Measurements from ENCODE around the gene SCNN1B.
"Not testable (repeated sequence)": the region's sequence is repeated elsewhere in the genome, so short reads cannot be mapped to it uniquely, and the experiment has no call there.

The SCNN1B gene

GRCh38 chr16:23302045-23302956 is at the start of gene SCNN1B:
SCNN1B (plus strand) TSS chr16:23302302; CDS start chr16:23348600, 46,298 bp downstream.
- no peak for DNase-seq (ENCODE audit: low spot score)

- no peak for DNase-seq (ENCODE audit: low spot score)
Measured at GRCh38 chr16:23252310-23252709, 49.8 kb upstream of the SCNN1B start.

- DNase-seq (ENCODE audit: low spot score): not testable (repeated sequence)
Measured at GRCh38 chr16:23253650-23254049, 48.5 kb upstream of the SCNN1B start.

GRCh38 chr16:23254338-23254737 is 47.8 kb upstream of the SCNN1B start:
- DNase-seq (ENCODE audit: low spot score): no peak

GRCh38 chr16:23255000-23255399 is 47.1 kb upstream of the SCNN1B start:
- DNase-seq (ENCODE audit: low spot score): no peak

DNA sequence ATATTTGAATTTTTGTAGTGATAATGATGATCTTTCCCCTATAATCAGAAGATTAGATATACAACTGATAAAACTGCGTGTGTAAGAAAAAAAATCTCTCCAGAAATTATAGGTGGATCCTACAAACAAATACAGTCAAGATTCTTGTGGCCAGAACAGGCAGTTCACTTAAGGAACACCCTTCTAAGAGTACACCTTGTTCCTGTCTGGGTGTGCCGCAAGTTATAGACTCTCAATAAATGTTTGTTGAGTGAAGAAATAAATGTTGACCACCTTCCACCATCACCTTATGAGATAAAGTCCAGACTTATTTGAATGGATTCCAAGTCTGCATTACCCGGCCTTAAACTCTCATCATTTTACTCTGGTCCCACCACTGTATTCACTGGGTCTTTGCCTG is 45.7 kb upstream of the SCNN1B start:
- DNase-seq (ENCODE audit: low spot score): no peak

GRCh38 chr16:23257682-23258081 is 44.4 kb upstream of the SCNN1B start:
- DNase-seq (ENCODE audit: low spot score): no peak

DNA sequence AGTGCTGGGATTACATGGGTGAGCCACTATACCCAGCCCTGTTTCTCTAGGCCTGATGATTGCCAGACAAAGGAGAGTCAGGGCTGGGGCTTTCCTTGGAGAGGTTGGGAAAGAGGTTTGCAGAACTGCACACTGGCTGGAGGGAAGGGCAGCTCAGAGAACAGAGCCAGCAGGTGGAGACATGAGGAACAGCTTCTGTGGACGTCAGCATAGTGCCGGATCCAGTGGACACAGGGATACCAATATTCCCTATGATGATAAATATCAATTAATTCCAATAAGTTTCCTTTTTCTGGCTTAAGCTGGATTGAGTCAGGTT is 43.2 kb upstream of the SCNN1B start:
- DNase-seq (ENCODE audit: low spot score): no peak

- no peak for DNase-seq (ENCODE audit: low spot score)
Measured at GRCh38 chr16:23267647-23268046, 34.5 kb upstream of the SCNN1B start.

DNA sequence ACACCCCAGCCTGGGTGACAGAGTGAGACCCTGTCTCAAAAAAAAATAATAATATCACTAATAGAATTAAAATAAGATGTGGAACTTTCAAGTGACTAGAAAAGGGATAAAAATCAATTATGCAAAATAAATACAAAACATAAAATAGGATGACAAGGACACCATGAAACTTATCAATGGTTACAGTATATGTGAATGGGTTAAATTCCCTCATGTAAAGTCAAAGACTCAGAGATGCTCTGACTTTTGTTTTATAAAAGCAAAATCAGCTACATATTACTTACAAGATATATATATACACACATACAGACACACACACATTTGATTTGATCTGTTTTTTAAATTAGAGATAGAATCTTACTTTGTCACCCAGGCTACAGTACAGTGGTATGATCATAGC is 33.5 kb upstream of the SCNN1B start:
- no peak for DNase-seq (ENCODE audit: low spot score)

GRCh38 chr16:23269248-23269953 is 32.7 kb upstream of the SCNN1B start:
- DNase-seq (ENCODE audit: low spot score): no peak

DNA sequence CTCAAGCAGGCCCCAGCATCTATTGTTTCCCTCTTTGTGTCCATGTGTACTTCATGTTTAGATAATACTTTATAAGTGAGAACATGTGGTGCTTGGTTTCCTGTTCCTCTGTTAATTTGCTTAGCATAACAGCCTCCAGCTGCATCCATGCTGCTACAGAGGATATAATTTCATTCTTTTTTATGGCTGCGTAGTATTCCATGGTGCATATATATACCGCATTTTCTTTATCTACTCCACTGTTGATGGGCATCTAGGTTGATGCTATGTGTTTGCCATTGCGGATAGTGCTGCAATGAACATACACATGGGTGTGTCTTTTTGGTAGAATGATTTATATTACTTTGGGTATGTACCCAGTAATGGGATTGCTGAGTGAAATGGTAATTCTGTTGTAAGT is 31.4 kb upstream of the SCNN1B start:
- no peak for DNase-seq (ENCODE audit: low spot score)

- peak; percentile 66 for DNase-seq (ENCODE audit: low spot score)
Measured at GRCh38 chr16:23274968-23275367, 27.1 kb upstream of the SCNN1B start.

- no peak for DNase-seq (ENCODE audit: low spot score)
Measured at GRCh38 chr16:23276821-23277220, 25.3 kb upstream of the SCNN1B start.

DNA sequence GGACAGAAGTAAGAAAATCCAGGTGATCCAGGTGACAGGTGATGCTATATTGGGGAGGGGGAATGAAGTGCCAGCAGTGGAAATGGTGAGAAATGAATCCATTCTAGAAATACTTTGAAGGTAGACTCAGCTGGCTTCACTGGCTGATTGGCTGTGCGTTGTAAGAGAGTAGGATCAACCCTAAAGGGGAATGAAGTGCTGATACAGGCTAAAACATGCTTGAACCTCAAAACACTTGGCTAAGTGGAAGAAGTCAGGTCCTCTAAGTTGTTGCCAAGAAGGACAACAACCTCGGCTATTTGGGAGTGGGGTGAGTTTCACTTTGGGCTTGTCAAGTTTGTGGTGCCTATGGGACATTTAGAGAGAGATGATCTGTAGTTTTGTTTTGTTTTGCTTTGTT is 24.1 kb upstream of the SCNN1B start:
- no peak for DNase-seq (ENCODE audit: low spot score)

DNA sequence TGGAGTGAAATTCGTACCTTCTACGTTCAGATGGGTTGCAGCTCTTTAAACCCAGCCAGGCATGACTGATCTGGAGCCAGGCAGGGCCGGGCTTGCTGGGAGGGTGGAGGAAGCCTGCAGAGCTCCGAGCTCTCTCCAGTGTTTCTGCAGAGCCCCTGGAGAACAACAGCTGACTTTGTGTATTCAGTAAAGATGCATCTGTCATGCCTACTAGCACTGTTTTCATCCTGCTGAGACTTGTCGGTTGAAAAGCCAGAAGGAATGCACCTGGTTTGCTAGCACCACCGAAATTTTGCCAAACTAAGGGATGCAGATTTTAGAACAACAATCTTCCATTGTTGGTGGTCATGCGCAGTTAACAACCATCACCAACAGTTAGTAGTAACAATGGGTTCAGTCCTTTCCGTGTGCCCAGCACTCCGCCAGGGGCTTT is 22.4 kb upstream of the SCNN1B start:
- DNase-seq (ENCODE audit: low spot score): no peak

DNA sequence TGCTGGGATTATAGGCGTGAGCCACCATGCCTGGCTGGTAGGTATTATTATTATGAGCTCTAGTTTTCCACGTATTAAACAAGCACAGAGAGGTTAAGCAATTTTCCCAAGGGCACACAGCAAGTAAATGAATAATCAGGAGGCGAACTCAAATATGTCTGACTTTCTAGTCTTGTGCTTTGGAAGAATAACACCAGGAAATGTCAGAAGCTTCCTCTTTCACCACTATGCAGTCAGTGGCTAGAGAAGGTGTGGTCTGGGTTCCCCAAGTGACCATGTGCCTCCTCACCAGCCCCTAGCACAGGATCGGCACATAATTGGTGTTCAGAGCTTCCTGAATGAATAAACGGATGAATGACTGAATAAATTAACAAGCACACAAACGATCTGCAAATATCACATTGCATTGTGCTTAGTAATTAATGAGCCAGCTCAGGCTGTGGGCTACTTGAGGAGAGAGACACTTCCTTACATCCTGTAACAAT is 21.6 kb upstream of the SCNN1B start:
- no peak for DNase-seq (ENCODE audit: low spot score)

DNA sequence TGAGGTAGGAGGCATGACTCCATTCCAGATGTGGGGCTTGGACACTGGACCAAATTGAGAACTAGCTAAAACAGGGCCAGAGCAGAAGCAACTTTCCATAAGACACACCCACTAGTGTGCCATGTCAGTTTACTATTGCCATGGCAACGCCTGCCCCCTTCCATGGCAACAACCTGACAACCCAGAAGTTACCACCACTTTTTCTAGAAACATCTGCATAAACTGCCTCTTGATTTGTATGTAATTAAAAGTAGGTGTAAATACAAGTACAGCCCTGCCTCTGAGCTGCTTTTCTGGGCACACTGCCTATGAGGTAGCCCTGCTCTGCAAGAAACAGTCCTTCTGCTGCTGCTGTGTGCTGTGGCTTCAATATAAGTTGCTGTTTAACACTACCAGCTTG is 19.5 kb upstream of the SCNN1B start:
- peak; percentile 41 for DNase-seq (ENCODE audit: low spot score)

DNA sequence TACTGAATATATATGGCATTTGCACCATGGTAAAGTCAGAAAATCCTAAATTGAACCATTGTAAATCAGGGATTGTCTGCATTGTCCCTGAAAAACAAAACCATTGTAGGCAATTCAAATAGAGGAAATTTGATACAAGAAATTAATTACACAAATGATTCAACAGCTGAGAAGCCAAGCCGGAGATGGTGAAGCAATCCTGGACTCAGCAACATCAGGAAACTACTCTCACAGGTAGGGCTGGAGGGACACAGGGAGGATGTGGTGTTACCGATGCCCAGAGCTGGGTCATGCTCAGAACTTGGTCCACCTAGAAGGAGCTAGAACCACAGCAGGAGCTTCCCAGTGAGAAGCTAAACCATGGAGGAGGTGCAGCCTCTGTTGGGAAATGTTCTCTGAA is 18.5 kb upstream of the SCNN1B start:
- DNase-seq (ENCODE audit: low spot score): no peak

GRCh38 chr16:23284584-23284983 is 17.5 kb upstream of the SCNN1B start:
- DNase-seq (ENCODE audit: low spot score): no peak

- no peak for DNase-seq (ENCODE audit: low spot score)
Measured at GRCh38 chr16:23286131-23286532, 16.0 kb upstream of the SCNN1B start.

DNA sequence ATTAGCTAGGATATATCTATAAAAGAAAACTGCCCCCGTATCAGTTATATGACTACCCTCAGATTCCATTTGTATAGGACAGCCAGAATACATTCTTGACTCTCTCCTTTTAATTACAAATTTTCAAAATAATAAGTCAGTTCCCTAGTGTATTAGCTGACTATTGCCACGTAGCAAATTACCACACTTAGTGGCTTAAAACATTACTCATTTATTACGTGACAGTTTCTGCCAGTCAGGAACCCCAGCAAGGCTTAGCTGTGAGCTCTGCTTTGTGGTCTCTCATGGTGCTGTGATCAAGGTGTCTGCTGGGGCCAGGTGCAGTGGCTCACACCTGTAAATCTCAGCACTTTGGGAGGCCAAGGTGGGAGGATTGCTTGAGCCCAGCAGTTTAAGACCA is 13.9 kb upstream of the SCNN1B start:
- DNase-seq (ENCODE audit: low spot score): no peak
